ENCODE measurements around the gene RER1. TPM values are rescaled to one million over a fixed set of nuclear protein-coding genes. Genes with fewer than 3 reads are reported as not detected.

Gene RER1
- total and polyA plus RNA-seq, 7 donors: 68.8 to 119 (median 90.0) TPM

DNA sequence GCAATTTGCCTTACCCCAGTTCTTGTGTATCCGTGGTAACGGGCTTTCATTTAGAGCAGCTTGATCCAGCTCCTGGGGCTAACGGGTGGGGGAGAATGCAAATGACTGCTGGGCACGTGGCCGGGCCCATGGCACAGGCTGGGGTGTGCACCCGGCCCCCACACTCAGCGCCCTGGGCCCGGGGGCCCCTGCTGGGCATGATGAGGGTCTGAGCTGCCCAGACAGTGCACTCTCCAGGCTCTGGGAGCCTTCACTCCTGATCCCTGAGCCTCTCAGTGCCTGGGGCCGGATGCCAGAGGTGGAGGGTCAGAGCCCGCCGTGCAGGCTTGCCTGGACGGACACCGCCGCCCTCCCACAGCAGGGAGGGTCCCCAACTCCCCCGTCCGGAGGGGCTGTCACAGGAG lies 40.8 kb downstream of the RER1 start:
- Histone ChIP-seq H3K27me3 (ENCODE audit: insufficient read depth in 3 of 3, low read length in 2 of 3) (peaks cover 0 to 63% (median 16%) of the 10 kb centered on the region in 3 donors), H3K4me1 (no peaks in the 10 kb centered on the region), H3K36me3 (ENCODE audit: insufficient read depth in 1 of 2, low read depth in 1 of 2) (no peaks in the 10 kb centered on the region), H3K9me3 (no peaks in the 10 kb centered on the region), H3K4me3 (no peak overlapping the region), H3K27ac (no peak overlapping the region)
- WGBS, 3 donors: 17 to 29% (median 24%) methylated on average over 15 to 16 of the region's 16 CpGs
- no peak for TF ChIP-seq CTCF (IDR thresholded peaks at IDR 0.05)
- no peak for ATAC-seq
- intact Hi-C loops (cut with DNase I): no loop called here
- DNase-seq: no peak

GRCh38 chr1:2433196-2433595 lies 41.6 kb downstream of the RER1 start:
- no peaks in the 10 kb centered on the region for H3K36me3 ChIP-seq (ENCODE audit: insufficient read depth in 1 of 2, low read depth in 1 of 2)
- intact Hi-C loops (cut with DNase I): no loop called here
- peaks cover 0 to 63% (median 14%) of the 10 kb centered on the region in 3 donors for H3K27me3 ChIP-seq (ENCODE audit: insufficient read depth in 3 of 3, low read length in 2 of 3)
- 65 to 69% (median 66%) methylated on average over 12 to 13 of the region's 13 CpGs for WGBS, 3 donors
- no peak for TF ChIP-seq CTCF (IDR thresholded peaks at IDR 0.05)
- H3K9me3 ChIP-seq: no peaks in the 10 kb centered on the region
- no peaks in the 10 kb centered on the region for H3K4me1 ChIP-seq
- no peak overlapping the region for H3K4me3 ChIP-seq
- no peak for DNase-seq
- H3K27ac ChIP-seq: no peak overlapping the region
- no peak for ATAC-seq

GRCh38 chr1:2433936-2434655 lies 42.5 kb downstream of the RER1 start:
- no peaks in the 10 kb centered on the region for H3K9me3 ChIP-seq
- H3K4me1 ChIP-seq: no peaks in the 10 kb centered on the region
- H3K27ac ChIP-seq: no peak overlapping the region
- H3K36me3 ChIP-seq (ENCODE audit: insufficient read depth in 1 of 2, low read depth in 1 of 2): no peaks in the 10 kb centered on the region
- intact Hi-C loops (cut with DNase I): no loop called here
- H3K27me3 ChIP-seq (ENCODE audit: insufficient read depth in 3 of 3, low read length in 2 of 3): peaks cover 0 to 72% (median 10%) of the 10 kb centered on the region in 3 donors
- no peak overlapping the region for H3K4me3 ChIP-seq
- 66 to 70% (median 68%) methylated on average over 32 to 34 of the region's 34 CpGs for WGBS, 3 donors
- ATAC-seq (no peak), DNase-seq (no peak)
- TF ChIP-seq CTCF (IDR thresholded peaks at IDR 0.05): no peak

DNA sequence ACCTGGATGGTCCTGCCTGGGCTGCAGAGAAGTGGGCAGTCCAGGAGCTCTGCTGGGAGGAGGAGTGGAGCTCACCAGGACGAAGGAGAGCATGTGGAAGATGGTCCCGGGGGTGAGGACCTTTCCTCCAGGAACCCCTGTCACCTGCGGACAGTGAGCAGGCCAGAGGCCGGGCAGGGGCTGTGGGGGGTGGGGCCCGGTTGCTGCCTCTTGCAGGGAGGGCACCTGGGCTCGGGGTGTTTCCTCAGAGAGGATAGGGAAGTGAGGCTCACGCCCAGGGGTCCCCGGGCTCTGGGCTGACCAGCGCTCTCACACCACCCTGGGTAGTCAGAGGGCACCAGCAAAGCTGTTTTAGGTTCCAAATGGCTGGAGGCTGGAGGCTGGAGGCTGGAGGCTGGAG lies 43.5 kb downstream of the RER1 start:
- DNase-seq (no peak), ATAC-seq (no peak)
- Histone ChIP-seq H3K4me1 (no peaks in the 10 kb centered on the region), H3K27ac (no peak overlapping the region), H3K36me3 (ENCODE audit: insufficient read depth in 1 of 2, low read depth in 1 of 2) (no peaks in the 10 kb centered on the region), H3K27me3 (ENCODE audit: insufficient read depth in 3 of 3, low read length in 2 of 3) (peaks cover 0 to 70% (median 6%) of the 10 kb centered on the region in 3 donors), H3K9me3 (no peaks in the 10 kb centered on the region), H3K4me3 (no peak overlapping the region)
- no peak for TF ChIP-seq CTCF (IDR thresholded peaks at IDR 0.05)
- intact Hi-C loops (cut with DNase I): no loop called here
- 49 to 62% (median 62%) methylated on average over 9 of the region's 9 CpGs for WGBS, 3 donors

Measured in psoas muscle (tissue), 8 donors.